Stimulated activated naive CD4-positive, alpha-beta T cell (primary cell): ENCODE results near the gene B9D1.

Experiments used
- DNase-seq, 6 experiments: peaks; one replicate each; lab custom pipeline; 2025; lab: John Stamatoyannopoulos, UW

Gene B9D1

DNA sequence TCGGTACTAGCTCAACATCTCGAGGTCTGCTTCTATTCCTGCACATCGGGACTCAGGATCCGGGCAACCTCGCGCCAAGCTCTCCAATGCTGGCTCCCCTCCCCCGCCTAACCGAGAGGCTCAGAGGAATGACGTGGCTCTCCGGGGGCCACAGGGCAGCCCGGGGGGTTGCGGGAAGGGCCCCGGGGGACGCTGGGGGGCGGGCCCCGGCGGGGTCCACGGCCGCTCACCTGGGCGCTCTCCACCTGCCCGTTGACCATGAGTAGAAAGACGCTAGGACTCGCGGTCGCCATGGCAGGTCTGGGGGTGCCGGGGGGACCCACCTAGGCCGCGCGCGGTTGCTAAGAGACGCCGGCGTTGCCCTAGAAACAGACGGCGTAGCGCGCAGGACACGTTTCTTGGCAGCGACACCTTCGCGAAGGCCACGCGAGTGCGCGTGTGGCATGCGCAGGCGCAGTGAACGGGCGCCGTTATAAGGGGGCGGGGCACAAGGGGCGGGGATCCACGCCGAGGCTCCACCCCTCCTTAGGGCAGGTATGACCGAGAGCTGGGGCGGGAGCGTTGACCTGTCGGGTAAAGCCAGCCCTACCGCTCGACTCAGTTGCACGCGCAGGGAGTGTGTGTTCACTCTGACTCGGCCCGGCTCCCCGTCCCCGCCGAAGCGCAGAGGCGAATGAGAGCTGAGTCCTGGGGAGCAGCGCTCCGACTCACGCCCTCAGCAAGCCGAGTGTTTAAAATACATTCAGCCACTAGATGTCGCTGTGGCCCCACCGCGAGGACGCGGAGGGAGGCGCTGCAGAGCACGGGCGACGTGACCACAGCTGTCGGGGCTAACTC, at the start of gene B9D1:
Gene B9D1, minus strand, starts transcription at position 447 of the 837 bp plus-strand sequence. Its CDS starts 154 bp downstream, at position 293.
- DNase-seq, result peak; percentile 93 to 100 (median 95)

DNA sequence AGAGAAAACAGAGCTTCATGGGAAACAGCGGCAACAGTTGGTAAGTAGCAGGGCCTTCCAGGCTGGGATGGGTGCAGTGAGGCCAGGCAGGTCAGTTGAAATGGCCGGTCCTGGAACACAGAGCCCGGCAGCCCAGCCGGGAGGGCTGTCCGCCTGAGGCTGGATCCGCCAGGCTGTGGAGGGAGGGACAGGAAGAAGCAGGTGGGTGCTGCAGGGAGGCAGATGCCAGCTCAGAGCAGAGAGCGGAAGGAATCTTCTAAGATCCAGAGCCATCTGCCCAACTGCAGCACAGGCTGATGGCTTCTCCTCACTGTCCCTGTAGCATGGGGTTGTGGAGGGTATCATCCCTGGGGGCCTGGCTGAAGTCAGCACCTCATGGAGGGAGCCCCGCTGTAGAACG, 49.1 kb upstream of the B9D1 start:
- DNase-seq, result no peak

DNA sequence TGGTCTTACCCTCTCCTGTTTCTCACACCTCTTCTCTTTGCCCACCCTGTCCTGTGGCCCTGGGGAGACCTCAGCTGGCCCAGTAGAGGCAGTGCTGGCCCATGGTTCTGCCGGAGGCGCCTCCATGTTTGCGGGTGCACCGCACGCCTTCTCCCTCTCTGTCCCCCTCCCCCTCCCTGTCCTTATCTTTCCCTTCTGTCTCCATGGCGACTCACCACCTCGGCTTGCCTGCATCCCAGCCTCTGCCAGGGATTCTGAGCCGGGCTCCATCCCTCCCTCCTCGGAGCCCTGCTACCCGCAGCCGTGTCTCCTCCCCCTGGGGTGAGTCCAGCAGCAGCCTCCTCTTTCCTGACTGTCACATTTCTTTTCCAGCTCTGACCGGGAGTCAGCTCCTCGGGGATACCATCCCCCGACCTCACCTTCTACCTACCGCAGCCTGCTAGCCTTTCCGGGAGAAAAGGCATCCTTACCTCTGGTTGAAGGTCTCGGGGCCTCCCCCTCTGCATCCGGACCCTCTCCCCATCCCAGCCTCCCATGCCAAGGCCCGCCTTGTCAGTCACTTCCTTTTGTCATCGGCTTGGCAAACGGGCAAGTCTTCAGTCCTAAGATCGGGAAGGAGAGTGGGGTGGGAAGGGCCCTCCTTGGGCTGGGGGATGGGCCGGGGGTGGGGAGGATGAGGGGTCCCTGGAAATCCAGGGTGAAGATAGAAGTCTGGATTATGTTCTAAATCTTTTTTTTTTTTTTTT, 48.5 kb upstream of the B9D1 start, which contains the start of gene RNF112:
Gene RNF112, plus strand, starts transcription at position 358 of the 746 bp plus-strand sequence. Its CDS starts 177 bp downstream, at position 535.
- DNase-seq, result no peak

DNA sequence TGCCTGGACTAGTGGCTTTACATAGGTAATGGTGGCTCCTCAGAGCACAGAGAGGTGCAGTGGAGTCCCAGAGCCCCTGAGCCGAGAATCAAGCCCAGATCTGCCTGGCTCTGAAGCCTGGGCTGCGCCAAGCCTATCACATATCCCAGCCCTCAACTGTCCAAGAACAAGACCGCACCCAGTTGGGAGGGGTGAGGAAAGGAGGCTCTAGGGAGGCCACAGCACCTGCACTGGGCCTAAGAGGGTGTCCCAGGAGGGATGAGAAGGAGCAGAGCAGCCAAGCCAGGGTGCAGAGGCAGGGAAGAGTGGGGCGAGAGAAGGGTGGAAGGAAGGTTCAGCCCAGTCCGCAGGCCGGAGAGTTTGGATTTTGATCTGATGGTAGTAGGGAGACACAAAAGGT, 47.6 kb upstream of the B9D1 start:
- no peak for DNase-seq

DNA sequence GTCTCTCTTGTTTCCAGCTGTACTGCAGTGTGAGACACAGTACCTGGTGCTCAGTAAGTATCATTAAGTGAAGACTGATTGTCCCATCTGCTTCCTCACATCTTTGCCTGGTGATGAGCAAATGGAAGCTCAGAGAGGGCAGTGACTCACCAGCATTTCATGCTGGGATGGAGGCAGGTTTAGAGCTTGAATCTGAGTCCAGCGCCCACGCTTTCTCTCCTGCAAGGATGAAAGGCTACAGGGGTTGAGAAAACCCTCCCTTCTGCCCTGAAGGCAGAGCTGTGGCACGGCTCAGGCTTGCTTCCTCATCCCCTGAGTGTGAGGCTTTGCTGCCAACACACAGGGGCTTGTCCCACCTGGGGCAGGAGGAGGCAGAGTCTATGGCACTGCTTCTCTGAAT, 47.0 kb upstream of the B9D1 start:
- DNase-seq, result no peak

DNA sequence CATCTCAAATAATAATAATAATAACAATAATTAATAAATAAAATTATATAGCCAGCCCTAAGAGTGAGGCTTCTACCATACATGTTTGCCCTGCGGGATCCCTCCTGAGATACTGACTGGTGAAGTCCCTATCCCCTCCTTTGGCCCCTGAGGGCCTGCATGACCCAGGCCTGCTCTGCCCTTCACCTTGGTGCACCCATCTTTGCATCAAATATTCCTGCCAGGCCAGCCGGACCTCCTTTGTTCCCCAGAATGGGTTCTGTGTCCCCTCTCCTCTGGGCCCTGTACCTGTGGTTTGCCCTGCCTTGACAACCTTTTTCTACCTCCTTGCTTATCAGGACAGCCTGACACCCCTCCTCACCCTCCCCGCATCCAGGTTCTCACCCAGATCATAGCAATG, 46.5 kb upstream of the B9D1 start:
- no peak for DNase-seq

- DNase-seq, result no peak
Observed at GRCh38 chr17:19408346-19408710, 45.8 kb upstream of the B9D1 start.

- no peak for DNase-seq
Observed at GRCh38 chr17:19407601-19408345, 45.2 kb upstream of the B9D1 start.

- no peak for DNase-seq
Observed at GRCh38 chr17:19405114-19405513, 42.6 kb upstream of the B9D1 start.

- DNase-seq, result no peak
Observed at GRCh38 chr17:19404264-19404663, 41.7 kb upstream of the B9D1 start.

- no peak for DNase-seq
Observed at GRCh38 chr17:19403021-19403420, 40.5 kb upstream of the B9D1 start.

- no peak for DNase-seq
Observed at GRCh38 chr17:19402171-19402570, 39.6 kb upstream of the B9D1 start.

GRCh38 chr17:19401321-19402010, 38.9 kb upstream of the B9D1 start:
- DNase-seq, result no peak

DNA sequence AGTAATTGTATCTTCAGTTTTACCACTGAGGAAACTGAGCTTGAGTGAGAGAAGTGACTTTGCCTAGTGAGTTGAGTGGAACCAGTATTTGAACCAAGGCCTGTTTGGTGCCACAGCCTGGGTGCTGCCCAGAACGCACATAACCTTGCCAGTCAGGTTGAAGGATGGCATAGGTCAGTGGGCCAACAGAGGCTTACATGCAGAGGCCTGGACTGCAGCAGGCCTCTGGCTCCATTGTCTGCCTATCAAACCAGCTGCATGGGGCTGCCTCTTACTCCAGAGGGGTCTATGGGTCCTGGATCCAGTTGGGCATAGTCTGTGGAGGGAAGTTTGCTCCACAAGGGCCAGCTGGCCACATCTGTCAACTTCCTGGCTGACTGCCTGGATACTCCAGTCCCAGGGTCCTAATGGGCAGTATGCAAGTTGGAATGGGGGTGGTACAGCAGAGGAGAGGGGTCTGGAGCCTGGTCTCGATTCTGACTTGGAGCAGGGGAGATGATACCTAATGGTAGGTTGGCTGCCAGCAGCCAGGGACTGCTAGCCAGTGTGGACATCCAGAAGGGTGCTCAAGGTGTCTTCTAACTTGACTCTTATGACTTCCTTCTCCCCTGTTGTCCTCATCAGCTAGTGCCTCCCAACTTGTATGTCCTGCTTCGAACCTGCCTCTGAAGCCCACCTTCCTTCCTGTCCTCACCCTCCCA, 37.4 kb upstream of the B9D1 start:
- no peak for DNase-seq

DNA sequence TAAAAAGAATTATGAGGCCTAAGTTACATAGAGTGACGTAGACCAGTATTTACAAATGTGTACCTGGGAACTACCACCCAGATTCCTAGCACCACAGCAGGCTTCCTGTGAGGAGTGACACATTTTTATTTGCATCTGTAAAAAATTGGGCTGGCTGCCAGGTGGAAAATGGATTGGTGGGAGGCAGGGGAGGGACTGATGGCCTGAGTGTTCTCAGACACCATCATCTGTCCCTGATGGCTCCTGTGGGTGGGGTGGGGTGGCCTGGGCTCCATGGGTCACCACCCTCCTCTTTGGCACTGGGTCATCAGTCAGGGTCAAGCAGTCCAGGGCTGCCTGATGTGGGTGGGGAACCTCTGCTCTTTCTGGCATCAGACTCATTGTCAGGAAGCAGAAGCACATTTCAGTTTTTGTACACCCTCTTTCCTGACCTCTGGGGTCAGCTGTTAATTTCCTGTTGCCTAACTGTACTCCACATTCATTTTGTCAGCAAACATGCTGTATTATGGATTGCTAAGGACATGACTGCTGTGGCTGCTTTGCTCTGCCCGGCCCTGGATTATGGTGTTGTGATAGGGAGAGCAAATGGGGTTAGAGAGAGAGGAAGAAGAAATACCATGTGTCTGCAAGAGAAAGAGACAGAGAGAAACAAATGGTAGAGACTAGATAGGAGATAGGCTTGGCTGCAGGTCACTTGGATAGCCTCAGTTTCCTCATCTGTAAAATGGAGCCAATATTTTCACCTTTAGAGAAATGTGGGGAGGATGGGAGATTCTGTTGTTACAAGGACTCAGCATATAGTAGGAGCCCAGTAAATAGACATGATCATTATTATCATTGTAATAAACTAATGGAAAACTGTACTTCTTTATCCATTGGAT, 36.0 kb upstream of the B9D1 start:
- DNase-seq, result no peak

GRCh38 chr17:19397556-19398041, 35.1 kb upstream of the B9D1 start:
- no peak for DNase-seq

DNA sequence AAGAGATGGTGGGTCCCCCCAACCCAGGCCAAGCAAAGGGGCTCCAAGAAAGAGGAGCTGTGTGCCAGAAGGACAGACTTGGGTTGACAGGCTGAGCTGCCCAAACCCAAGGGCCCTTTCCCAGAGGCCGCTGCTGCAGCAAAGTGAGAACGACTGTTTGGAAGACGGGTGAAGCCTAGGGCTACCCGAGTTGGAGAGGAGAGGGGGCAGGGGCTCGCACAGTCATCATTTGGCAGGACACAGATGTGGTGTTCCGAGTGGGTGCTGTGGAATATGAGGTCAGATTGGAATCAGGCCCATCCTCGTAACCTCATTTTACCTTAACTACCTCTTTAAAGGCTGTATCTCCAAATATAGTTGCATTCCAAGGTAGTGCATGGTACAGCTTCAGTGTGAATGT, 29.8 kb upstream of the B9D1 start:
- no peak for DNase-seq

GRCh38 chr17:19391432-19391831, 28.9 kb upstream of the B9D1 start:
- DNase-seq, result no peak

DNA sequence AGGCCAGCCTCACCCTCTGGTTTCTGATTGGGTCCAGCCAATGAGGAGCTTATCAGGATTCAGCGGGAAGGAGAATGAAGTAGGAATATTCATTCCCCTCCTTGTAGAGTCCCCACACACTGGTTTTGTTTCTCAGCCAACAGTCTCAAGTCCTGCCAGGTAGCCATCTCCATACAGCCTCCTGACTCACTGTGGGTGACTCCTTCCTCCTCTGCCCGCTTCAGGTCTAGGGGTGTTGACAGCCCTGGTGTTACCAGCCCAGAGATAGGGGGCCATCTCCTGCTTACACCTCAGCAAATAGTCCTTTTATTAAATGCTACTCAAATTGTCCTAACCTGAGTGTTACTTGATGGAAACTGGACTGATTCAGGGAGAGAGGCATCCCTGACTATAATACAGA, 28.4 kb upstream of the B9D1 start:
- DNase-seq, result no peak
